NCI-H446 (cell line): Measurements from ENCODE around the gene RPS3.

Experiments
- DNase-seq, 2 experiments: peaks; one replicate each; lab custom pipeline; 2025; lab: John Stamatoyannopoulos, UW

RPS3 gene

DNA sequence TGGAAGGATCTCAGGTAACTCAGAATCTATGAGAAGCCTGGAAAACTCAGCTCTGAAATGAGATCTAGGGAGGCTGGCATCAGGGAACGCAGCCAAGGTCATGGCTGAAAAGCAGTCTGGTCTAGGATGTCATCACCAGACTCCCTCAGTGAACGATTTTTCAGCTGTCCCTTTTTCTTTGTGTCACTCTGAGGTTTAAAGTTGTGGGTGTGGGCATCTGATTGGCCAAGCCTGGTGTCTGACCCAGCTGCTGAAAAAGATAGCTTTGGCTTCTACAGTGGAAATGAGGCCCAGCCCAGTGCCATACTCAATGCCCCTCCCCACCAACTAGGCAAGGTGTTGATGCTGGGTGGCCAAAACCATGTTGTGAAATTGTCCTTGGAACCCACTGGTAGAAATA is 14.5 kb downstream of the RPS3 start:
- no peak for DNase-seq

DNA sequence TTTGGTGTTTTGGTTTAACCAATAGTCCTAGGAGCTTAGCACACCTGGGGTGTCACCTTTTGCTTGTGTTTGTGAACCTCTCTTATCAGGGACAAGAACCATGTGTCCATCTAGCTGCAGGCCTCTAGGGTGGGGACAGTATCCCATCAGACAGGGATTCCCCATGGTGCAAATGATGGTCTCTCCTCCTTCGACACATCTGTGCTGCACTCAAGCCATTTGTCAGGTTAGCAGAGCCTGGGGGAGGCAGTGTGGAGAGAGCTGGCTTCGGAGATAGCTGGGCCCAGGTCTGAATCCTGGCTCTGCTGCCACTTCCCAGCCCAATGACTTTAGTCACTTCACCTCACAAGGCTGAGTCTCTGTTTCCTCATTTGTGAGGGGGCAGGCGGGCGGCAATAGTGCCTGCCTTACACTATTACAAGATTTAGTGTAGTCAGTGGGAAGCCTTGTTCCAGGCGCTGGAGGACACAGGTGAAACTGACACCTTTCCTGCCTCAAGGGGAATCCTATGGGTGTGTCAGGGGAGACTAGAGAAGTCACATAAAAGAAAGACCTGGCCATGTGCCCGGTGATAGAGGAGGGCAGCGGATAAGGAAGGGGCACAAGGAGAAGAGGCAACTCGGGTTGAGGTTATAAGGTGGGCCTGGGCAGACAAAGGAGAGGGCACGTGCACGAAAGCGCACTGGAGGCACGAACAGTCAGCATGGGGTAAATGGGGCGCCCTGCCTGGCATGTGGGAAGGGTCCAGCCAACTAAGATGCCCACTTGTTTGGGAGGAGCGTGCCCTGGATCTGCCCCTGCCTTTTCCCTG is 21.1 kb downstream of the RPS3 start:
- DNase-seq, result no peak

DNA sequence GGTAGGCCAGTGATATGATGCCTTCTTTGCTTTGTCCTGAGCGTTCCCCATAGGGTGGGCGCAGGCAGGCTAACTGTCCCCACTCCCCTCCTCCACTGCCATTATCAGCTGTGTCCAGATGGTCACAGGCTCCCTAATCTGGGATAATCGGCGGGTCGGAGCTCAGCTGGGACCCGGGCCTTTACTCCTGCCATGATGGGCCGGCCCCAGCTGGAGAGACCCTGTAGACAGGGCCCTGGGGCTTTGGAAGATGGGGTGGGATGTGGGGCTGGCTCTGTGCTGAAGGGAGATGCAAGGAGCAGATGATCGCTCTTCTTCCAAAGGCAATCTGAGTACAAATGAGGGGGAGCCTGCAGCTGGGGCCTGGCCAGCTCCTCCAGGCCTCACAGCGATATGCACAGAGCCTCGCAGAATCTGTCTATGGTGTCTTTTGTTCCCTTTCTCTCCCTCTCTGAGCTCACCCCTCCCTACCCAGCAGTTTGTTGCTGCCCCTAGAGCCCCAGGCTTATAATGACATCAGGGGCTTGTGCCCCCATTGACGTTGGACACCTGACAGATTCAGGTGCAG is 21.8 kb downstream of the RPS3 start:
- no peak for DNase-seq

DNA sequence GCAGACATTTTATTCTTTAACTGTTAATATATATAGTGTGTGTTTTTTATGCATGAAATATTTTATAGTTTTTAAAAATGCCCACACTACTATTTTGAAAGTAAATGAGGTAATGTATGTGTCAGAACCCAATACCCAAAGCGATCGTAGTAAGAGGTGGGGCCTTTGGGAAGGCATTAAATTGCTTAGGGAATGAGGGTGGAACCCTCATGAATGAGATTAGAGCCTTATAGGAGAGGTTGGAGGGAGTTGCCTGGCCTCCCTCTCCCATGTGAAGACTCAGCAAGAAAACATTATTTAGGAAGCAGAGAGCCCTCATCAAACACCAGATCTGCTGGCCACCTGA is 22.6 kb downstream of the RPS3 start:
- no peak for DNase-seq

DNA sequence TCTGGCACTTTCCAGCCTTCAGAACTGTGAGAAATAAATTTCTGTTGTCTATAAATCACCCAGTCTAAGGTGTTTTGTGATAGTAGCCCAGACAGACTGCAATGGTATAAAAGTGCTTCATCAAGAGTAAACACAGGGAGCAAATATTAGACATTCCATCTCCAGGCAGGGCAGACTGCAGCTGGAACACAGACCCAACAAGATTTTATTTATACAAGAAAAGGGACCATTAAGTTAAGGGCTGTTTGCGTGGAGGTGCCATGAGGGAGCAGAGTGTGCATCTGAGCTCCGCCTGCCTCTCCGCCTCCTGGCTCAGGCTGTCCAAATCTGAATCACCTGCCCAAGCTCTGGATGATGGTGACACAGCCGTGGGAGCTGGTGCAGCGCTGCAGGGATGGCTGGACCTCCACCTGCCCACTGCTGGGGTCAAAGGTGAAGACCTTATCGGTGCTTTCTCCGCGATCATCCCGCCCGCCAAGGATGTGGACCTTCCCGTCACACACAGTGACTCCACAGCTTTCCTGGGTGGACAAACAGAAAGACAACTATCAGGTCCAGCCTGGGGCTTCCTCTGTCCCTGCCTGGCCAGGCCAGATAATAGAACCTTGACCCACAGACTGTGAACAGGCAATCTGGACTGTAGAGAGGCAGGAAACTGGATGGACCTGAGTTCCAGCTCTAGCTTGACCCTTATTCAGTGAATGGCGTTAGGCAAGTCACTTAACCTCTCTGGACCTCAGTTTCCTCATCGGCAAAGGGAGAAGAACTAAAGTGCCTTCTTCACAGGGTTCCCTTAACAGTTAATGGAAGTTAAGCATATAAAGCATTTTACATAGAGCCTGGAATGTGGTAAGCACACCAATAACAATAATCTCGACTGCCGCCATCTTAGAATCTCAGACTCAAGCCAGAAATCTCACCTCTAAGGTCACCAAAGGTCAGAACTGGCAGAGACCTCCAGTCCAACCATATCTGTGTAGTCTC is 23.2 kb downstream of the RPS3 start:
- DNase-seq, result no peak

DNA sequence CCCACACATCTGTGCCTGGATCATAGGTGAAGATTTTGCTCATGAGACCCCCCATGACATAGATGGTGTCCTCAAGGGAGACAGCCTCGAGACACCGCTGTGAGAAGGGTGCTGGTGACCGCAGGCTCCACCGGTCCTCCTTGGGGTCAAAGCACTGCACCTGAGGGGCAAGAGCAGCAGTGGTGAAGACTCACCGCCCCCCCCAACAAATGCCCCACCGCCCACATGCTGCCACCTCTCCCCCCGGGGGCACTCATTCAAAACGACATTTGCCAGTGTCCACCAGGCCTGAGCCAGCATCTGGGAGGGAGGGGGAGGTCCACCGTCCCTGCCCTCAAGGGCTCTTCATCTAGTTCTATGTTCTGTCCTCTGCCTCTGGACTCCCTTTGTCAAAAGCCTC is 24.4 kb downstream of the RPS3 start:
- DNase-seq, result no peak

DNA sequence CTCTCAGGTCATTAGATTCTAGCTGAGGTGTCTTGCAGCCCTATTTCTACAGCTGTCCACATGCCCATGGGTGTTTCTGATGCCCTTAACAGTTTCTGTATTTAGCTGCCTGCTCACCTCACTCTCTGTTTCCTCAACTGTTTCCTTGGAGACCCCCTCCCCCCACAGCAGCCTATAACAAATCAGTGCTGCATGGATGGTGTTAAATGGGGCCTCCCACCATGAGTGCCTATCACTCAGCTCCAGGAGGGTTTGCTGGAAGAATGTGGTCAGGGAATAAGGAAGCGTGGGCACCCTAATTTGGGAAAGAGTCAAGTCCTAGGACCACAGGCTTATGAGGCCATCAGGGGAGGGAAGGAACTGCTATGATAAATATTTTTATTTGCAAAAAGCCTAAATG is 25.1 kb downstream of the RPS3 start:
- no peak for DNase-seq

DNA sequence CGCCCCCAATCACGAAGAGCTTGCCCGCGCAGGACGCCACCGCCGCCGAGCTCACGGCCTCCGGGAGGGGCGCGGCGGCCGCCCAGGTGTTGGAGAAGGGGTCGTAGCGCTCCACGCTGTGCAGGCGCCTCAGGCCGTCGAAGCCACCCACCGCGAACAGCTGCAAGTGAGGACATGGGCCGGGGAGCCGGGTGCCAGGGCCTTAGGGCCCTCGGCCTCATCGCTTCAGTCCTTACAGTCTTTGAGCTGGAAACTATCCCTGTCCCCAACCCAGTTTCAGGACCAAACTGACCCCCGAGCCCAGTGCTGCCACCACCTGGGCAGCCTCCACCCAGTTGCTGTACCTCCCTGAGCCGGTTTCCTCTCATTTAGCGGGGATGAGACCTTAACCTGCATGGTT is 26.1 kb downstream of the RPS3 start:
- DNase-seq, result no peak

DNA sequence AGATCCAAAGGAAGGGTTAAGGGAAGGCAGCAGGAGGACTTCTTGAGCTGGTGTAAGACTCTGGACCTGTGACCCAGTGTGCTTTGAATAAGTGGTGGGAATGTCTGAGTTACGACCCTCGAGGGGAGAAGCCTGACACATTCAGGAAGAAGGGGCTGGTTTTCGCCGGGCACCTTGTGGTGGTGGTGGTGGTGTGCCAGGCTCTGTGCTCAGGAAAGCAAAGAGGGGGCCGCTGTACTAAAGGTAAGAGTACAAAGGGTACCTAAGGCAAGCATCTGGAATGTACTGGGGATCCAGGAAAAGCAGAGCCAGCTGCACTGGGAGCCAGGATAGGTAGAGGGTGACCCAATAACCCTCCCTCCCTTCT is 27.4 kb downstream of the RPS3 start:
- DNase-seq, result no peak

DNA sequence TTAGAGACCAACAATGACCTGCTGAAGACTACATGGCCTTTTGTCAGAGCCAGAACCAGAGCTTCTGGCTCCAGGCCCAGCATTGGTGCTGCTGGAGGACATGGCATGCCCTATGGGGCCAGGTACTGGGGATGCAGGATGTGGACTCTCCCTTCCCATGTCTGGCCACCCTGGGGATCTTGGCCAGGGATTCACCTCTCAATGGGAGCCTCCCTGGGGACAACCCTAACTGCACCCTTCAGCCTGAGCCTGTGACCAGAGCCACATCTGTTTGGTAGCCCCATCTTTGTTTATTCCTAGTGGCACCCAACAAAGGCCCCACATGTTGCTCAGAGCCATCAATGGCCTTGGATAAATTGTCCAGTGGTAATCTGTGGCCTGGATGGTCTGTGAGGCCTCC is 27.9 kb downstream of the RPS3 start:
- DNase-seq, result no peak

DNA sequence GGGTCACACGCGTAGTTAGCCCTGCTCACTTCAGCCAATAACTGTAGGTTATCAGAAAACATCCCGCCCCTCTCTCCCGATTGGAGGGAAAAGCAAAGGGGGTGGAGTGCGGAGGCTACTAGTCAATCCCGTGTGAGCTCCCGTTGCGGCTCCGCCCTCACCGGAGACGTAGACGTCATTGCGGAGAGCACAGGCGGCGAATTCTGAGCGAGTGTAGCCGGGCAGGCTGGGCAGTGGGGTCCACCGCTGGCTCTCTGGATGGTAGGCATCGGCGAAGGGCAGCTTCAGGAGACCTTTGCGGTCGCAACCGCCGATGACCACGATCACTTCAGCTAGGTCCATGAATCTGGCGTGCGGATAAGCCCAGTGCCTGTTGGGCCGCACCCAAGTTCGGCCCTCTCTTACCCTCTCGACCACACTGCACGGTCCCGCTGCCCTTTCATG is 29.0 kb downstream of the RPS3 start:
- no peak for DNase-seq

DNA sequence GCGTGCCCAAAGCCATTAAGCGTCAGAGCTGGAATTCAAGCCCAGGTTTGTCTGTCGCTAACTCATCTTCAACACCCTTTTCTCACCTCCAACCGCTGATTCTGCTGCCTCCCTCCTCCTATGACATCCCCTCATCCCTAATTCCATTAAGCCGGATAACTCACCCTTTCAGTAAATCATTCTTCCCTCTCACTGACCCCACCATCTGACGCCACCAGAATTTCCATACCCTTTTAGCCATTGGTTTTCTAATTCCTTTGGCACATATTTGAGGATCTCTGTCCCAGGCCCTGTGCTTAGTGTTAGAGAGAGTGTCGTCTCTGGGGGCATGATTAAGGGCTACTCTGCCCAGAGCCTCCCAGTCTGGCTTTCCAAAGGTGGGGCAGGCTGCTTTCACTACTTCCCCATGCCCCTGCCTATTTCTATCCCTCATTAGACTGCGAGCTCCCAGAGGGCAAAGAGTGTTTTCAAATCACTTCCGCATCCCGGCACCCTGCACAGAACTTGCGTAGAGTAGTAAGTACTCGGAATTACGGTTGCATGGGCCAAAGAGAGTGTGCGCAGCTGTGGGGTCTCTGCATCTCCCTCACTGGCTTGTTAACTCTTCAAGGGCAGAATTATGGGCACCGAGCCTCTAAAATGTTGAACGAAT is 29.8 kb downstream of the RPS3 start:
- DNase-seq, result no peak

DNA sequence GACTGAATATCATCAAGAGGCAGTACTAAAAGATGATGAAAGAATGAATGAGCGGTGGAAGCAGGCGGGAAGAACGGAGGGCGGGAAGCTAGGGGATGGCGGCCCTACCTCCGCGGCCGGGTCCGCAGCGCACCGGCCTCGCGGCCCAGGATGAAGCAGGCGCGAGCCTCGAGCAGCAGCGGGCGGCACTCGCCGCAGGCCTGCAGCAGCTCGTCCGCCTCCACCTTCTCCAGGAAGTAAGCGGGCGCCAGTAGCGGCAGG is 30.3 kb downstream of the RPS3 start:
- no peak for DNase-seq

DNA sequence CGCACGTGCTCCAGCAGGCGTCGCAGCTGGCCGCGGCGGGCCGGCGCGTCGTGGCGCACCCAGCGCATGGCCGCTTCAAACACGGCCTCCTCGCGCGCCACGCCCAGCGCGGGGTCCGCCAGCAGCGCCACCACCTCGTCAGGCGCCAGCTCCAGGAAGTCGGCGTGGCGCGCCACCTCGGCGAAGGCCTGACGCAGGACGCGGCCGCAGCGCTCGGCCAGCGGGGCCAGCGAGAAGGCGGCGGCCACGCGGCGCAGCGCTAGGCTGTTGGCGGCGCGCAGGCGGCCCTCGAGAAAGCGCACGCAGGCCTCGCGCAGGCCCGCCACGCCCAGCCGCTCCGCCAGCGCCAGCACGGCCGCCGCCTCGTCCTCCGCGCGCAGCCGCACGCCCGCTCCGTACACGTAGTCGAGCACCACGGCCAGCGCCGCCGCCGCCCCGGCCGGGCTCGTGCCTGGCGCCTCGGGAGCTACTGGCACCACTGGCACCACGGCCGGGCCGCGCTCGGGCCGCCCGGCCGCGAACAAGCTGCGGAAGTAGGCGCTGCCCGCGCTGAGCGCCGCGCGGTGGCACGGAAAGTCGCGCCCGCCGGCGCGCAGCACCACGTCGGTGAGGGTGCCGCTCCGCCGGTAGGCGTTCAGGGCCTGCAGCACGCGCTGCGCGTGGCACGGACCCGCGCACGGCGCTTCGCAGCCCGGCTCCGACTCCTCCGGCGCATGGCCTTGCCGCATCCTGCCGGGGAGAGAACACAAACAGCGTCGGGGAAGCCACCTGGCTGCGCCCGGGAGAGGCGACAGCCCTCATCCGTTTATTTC is 30.8 kb downstream of the RPS3 start:
- no peak for DNase-seq

DNA sequence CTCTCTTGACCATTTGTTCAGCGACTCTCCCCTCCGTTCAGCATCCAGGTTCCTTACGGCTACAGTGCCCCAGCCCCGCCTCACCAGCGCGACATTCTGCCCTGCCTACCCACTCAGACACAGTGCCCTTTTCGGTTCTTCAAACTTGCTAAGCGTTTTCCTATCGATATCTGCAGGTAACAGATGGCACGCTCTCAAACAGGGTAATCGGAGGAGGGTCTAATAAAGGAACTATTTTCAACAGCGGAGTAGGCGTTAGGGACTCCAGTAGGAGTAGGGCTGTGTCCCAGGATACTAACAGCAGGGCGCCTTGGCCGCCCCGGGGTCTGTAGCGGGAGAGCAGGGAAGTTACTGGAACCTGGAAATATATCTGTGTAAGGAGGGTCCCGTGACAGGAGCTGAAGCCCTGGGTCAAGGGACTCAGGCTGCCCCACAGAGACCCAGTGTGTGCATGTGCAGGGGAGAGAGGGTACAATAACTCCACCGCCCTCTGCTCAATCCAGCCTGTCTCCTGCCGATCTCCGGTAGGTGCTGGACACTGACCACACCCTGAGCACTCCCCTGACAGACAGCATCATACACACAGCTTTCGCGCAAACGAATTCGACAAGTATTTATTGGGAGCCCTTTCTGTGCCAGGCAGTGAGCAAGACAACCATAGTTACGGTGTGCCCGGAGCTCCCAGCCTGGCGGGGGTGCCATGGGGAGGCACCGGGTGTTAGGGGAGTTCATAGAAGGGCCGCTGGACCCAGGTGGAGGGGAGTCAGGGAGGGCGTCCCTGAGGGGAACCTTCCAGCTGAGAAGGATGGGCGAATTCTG is 31.6 kb downstream of the RPS3 start:
- DNase-seq, result no peak

DNA sequence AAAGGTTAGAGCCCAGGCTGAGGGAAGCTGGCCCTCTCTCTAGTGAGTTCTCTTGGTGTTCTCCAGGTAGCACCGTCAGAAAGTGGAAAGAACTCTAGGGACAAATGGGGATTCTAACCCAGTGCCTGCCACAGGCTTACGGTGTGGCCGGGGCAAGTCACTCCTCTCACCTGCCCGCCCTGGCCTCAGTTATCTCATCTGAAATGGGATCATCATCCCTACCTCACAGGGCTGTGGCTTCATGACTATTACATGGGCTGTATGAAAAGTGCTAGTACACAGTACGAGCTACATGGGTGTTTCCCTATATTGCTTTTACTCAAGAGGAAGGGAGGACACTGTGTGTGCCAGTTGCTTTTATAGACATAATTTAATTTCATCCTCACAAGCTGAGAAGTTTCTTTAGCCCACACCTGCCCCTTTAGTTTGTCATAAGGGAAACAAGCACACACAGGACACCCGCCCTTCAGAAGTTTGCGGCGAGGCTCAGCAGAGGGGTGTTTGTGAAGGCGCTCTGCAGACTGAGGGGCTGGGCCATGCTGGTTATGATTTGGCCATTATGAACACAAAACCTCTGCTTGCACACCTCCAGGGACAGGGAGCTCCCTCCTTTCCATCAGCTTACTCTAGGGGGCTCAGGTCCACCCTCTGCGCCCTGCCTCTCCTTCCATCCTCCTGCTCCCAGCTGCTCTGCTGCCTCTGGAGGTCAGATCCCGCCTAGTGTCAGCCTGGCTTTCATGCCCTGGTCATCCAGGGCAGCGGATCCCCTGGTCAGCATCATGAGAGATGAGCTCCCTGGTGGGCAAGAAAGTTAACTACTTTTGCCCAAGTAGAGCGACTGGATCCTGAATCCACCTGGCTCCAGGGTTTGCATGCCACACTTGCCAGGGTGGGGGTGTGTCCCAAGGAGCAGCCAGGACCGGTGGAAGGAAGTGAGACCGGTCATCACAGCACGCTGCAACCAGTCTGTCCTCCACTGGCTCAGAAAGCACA is 32.5 kb downstream of the RPS3 start:
- DNase-seq, result no peak

DNA sequence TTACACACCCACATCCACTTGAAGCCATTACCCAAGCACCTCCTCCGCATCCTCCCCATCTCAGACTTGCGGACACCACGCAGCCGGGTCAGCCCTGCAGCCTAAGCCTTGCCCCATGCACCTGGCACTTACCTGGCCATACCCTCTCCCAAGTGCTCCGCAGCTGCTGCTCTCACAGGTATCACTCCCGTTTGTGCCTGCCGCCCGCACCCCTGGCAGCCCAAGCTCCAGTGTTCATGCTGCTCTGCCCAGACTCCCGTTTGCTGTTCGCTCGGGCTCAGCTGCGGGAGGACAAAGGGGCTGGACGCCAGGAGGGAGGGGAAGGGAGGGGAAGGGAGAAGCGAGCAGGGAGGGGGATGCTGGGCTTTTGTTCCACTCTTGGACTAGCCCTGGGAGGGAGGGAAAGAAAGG is 33.6 kb downstream of the RPS3 start, which contains the start of gene KLHL35:
TSS of gene KLHL35 (minus strand) at position 293 of the 411 bp plus-strand sequence. CDS start 2,574 bp downstream, outside the sequence.
- DNase-seq, result no peak

DNA sequence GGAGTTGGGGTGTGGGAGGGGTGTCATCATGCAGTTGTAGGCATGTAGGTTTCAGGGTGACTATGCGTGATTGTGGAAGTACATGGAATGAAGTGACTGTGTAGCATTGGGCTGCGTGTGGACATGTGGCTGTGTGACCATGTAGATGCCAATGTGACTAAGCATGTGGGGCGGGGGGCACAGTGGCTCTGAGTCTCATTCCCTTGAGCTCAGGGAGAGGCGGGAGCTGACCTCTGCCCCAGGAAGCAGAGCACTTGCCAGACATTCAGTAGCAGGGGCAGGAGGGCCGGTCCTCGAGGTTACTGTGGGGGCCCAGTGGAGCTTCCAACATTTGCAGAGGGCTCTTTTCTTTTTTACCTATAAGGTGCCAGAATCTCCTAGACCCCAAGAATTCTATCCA is 34.1 kb downstream of the RPS3 start:
- DNase-seq, result no peak

DNA sequence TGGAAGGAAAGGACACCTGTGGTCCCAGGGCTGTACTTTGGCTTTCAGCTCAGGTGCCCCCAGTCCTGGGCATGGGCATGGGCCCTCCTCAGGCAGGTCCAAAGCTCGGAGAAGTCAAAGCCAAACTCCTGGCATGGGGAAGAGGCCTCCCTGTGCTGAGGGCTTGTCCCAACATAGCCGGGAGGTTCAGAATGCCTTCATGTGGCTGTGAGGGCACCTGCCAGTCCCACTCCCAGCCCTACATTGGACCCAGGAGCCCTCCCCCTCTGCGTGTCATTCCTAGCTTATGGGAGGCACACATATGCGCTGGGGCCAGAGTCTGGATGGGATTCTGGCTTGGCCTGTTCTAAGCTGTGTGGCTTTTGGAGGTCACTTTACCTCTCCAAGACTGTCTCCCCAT is 34.7 kb downstream of the RPS3 start:
- no peak for DNase-seq
